Measurements from ENCODE around the gene PPP2R5A.

GRCh38 chr1:212388985-212389716, 103.9 kb downstream of the PPP2R5A start:
- TF ChIP-seq, protein P1, sequence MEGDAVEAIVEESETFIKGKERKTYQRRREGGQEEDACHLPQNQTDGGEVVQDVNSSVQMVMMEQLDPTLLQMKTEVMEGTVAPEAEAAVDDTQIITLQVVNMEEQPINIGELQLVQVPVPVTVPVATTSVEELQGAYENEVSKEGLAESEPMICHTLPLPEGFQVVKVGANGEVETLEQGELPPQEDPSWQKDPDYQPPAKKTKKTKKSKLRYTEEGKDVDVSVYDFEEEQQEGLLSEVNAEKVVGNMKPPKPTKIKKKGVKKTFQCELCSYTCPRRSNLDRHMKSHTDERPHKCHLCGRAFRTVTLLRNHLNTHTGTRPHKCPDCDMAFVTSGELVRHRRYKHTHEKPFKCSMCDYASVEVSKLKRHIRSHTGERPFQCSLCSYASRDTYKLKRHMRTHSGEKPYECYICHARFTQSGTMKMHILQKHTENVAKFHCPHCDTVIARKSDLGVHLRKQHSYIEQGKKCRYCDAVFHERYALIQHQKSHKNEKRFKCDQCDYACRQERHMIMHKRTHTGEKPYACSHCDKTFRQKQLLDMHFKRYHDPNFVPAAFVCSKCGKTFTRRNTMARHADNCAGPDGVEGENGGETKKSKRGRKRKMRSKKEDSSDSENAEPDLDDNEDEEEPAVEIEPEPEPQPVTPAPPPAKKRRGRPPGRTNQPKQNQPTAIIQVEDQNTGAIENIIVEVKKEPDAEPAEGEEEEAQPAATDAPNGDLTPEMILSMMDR (IDR thresholded peaks at IDR 0.05), result no peak
- TF ChIP-seq POLR2A (IDR thresholded peaks at IDR 0.05), result no peak
- no peak for TF ChIP-seq POLR2AphosphoS5 (IDR thresholded peaks at IDR 0.05; ENCODE audit: insufficient read depth in 1 of 2, low read depth in 1 of 2)
